Stromal cell of bone marrow (primary cell): ENCODE measurements around the gene GART.
A peak's percentile ranks its signal among the peaks of the same experiment; 100 is the strongest.
"Not testable (repeated sequence)": the region's sequence is repeated elsewhere in the genome, so short reads cannot be mapped to it uniquely, and the experiment has no call there.

ENCODE experiments used
- DNase-seq: peaks from one replicate; pipeline ENCODE4 v3.0.0-alpha.2; 2012; ENCODE audit warnings: low read depth

The GART gene

DNA sequence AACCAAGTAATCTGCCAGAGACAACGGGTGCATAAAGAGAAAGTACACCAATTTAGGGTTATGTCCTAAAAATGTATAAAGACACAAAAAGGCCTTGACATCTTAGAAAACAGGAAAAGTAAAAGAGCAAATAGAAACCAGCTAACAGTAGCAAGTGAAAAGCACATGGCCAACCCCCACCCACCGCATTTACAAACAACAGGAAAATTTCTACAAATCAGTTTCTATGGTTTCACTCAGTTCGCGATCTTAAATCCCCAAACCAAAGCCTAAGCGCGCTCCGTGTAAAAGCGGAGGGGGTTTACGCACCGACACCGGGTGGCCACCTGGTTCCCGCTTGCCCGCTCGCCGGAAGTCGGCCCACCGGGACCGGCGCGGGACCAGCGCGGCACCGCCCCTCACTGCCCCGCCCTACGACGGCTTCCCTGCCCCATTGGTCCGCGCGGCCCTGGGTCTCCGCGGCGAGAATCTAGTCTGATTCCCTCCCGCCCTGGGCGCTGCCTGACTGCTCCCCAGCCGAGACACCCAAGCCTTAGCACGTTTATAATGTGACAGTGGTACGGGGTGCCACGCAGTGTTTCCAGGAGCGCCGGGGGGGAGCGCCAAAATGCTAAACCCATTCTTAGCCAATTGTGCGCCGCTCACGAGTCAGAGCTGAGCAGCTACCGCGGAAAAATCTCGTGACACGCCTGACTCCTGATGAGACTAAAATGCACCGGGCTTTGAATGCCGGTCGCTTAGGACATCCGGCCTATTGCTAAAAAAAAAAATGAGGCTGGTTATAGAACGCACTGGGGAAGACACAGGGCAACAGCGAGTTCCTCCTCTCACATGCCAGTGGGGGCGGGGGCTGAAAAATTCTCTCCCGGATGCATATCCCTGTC is at the start of gene GART:
Gene GART (minus strand): TSS at position 362 of the 884 bp plus-strand sequence. CDS start 2,802 bp downstream, outside the sequence.
- peak; percentile 66 for DNase-seq

GRCh38 chr21:33588485-33589335 is 46.8 kb upstream of the GART start, which contains the start of gene DONSON:
Gene DONSON (minus strand): TSS chr21:33588684. CDS start chr21:33588641, 43 bp downstream.
- peak; percentile 66 for DNase-seq

GRCh38 chr21:33587792-33588484 is 46.0 kb upstream of the GART start:
- DNase-seq, result peak; percentile 18

GRCh38 chr21:33586927-33587326 is 45.0 kb upstream of the GART start:
- no peak for DNase-seq

GRCh38 chr21:33584455-33584854 is 42.5 kb upstream of the GART start:
- DNase-seq, result no peak

- DNase-seq, result no peak
Measured at GRCh38 chr21:33578959-33579542, 37.1 kb upstream of the GART start.

DNA sequence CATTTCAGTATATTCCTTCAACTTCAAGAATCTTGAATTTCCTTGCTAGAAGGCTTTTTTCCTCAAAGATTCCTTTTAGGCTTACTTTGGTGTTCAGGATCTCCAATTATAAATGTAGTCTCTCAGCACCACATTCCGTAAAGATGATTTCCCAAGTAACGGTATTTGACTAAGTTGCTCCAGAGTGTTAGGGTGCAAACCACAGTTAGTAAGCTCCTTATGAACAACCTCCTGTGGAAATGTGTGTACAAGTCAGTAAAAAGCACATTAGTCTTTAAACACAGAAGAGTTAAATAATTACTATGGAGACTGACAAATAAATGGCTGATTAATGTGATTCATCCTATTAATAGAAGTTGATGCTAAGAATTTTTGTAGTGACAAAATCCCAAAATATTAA is 36.3 kb upstream of the GART start:
- DNase-seq, result peak; percentile 13

DNA sequence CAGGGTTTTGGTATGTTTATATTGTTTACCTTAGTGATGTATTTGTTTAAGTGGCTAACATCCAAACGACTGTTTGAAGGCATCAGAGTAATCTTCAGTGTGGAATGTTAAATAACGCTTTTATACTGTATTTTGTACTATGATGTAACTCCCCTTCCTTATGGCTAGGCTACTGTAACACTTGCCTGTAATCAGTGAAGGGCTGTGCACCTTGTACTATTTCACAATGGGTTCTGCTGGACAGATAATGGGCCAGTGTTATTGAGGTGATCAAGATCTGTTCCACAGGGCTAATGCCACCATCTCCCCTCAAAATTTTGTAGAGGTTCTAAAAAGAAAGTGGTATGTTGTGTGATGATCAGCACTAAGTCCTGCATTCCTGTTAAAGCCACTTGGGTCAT is 34.8 kb upstream of the GART start:
- not testable (repeated sequence) for DNase-seq

- no peak for DNase-seq
Measured at GRCh38 chr21:33572350-33572749, 30.4 kb upstream of the GART start.

DNA sequence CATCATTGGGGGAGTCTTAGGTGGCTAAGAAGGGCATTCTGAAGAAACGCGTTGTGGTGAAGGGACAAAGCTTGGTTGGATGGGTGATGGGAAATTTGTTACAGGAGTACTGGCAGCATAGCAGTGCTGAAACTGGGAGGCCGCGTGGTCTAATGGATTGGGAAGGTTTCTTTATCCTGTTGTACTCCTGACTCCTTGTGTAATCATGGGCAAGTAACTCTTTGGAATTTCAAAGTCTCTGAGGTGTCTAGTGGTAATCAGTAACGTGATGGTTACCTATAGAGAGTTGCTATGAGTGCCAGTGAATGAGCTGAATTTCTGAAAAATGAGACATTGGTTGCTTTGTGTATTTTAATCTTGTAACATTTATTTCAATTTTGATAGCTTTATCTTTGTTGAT is 28.1 kb upstream of the GART start:
- DNase-seq, result no peak

- no peak for DNase-seq
Measured at GRCh38 chr21:33568448-33568847, 26.5 kb upstream of the GART start.

DNA sequence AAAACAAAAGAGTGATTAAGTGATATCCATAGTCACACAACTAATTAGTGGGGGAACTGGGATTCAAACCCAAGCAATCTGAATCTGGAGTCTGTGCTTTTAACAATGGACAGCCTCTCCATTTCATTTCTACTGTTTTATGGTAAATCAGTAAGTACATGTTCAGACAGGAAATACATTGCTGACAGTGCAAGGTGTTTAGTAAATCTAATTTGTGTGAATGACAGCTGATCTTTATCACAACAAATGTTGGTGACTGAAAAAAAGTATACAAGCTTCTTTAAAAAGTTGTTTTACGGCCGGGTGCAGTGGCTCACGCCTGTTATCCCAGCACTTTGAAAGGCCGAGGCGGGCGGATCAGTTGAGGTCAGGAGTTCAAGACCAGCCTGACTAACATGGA is 26.0 kb upstream of the GART start:
- DNase-seq, result no peak

DNA sequence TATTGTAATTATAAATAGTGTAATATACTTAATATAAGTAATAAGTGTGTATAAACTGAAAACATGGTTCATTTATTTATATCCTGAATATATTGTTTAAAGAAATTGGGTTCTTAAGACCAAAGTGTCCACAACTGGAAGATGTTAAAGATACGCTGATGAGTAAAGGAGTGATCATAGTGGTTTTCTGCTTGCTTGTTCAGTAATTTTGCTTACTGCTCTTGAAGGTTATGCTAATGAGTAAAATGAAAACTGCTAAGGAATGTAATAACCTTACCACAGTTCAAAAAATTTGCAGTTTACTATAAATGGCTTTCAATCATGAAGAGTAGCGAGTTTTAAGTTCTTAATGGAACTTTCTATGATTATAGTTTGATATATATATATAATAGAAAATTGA is 24.6 kb upstream of the GART start:
- DNase-seq, result no peak

GRCh38 chr21:33562389-33562788 is 20.5 kb upstream of the GART start:
- no peak for DNase-seq

- DNase-seq, result no peak
Measured at GRCh38 chr21:33561373-33561772, 19.5 kb upstream of the GART start.

DNA sequence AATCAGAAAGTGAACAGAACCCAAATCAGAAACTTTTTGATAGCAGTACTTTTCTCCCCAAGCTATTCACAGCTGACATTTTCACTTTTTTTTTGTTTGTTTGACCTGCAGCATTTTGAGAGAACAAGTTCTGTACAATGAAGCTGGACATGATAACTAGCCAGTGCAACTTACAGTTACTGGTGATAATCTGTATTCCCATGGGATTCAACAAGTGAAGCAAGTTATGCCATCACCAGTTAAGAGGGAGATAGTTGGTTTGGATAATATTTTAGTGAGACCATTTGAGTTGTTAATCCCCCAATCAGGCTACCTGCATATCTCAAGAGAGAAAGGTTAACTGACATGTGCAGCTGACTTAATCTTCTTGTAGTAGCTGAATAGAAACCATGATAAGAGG is 19.0 kb upstream of the GART start:
- no peak for DNase-seq

DNA sequence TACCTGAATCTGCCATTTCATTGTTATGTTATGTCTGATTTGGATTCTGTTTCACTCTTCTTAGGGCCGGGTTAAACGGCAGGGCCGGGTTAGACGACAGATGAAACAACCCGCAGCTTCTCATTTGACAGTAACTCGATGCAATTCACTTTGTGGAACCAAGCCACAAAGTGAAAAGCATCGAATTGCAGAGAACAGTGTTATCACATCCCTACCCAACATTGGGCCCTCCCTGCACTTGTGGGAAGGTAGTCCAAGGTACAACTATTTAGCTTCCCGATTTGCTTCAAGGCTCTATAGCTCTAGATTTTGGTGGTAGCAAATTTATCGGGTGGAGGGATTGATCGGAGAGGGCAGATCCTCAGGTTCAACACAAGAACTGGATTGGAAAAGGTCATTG is 17.9 kb upstream of the GART start:
- no peak for DNase-seq

GRCh38 chr21:33558777-33559421 is 17.0 kb upstream of the GART start:
- DNase-seq, result no peak

DNA sequence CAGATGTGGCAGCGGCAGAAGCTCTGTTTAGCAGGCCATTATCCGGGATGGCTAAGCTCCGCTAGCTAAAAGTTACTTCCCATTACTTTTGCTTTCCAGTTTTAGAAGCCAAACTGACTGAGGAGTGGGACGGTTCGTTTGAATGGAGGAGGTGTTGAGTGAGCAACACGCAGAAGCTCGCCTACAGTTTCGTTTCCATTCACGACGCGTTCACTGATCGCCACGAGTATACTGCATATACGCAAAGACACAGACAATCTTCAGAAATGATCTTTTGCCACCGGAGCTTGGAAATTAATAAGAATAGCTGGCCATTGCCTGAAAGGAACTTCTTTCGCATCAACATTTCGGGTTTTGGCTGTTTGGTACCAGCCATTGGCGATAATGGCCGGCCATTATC is 15.5 kb upstream of the GART start:
- DNase-seq, result no peak

- no peak for DNase-seq
Measured at GRCh38 chr21:33554982-33555344, 13.0 kb upstream of the GART start.

DNA sequence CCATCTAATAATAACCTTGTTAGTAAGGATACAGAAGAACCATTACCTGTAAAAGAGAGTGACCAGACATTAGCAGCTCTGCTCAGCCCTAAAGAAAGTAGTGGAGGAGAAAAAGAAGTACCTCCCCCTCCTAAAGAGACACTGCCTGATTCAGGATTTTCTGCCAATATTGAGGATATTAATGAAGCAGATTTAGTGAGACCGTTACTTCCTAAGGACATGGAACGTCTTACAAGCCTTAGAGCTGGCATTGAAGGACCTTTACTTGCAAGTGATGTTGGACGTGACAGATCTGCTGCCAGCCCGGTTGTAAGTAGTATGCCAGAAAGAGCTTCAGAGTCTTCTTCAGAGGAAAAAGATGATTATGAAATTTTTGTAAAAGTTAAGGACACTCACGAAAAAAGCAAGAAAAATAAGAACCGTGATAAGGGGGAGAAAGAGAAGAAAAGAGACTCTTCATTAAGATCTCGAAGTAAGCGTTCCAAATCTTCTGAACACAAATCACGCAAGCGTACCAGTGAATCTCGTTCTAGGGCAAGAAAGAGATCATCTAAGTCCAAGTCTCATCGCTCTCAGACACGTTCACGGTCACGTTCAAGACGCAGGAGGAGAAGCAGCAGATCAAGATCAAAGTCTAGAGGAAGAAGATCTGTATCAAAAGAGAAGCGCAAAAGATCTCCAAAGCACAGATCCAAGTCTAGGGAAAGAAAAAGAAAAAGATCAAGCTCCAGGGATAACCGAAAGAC is 12.5 kb upstream of the GART start:
- no peak for DNase-seq
